Stimulated activated naive CD4-positive, alpha-beta T cell treated with Interleukin-2 at 50 U/mL for 16 hours (primary cell): Measurements from ENCODE around the gene TBC1D9.
"Not testable (repeated sequence)": the region's sequence is repeated elsewhere in the genome, so short reads cannot be mapped to it uniquely, and the experiment has no call there.

ENCODE experiments used
- DNase-seq: peaks from one replicate; lab custom pipeline; 2025; lab: John Stamatoyannopoulos, UW

TBC1D9 gene

GRCh38 chr4:140753329-140753728 is 2.9 kb downstream of the TBC1D9 start:
- DNase-seq = no peak

GRCh38 chr4:140752291-140753068 is 3.7 kb downstream of the TBC1D9 start:
- DNase-seq = no peak

- no peak for DNase-seq
These were observed 5.7 kb downstream of the TBC1D9 start for GRCh38 chr4:140750470-140750869.

- no peak for DNase-seq
These were observed 8.0 kb downstream of the TBC1D9 start for GRCh38 chr4:140748171-140748570.

GRCh38 chr4:140746546-140746945 is 9.6 kb downstream of the TBC1D9 start:
- not testable (repeated sequence) for DNase-seq

- DNase-seq = no peak
These were observed 11.8 kb downstream of the TBC1D9 start for GRCh38 chr4:140744421-140744820.

- no peak for DNase-seq
These were observed 12.8 kb downstream of the TBC1D9 start for GRCh38 chr4:140743194-140743931.

GRCh38 chr4:140742838-140743193 is 13.4 kb downstream of the TBC1D9 start:
- no peak for DNase-seq

GRCh38 chr4:140740906-140741670 is 15.1 kb downstream of the TBC1D9 start:
- DNase-seq = no peak

- no peak for DNase-seq
These were observed 15.8 kb downstream of the TBC1D9 start for GRCh38 chr4:140740422-140740821.

GRCh38 chr4:140739971-140740370 is 16.2 kb downstream of the TBC1D9 start:
- DNase-seq = no peak

GRCh38 chr4:140738139-140738538 is 18.0 kb downstream of the TBC1D9 start:
- no peak for DNase-seq

GRCh38 chr4:140736669-140737343 is 19.4 kb downstream of the TBC1D9 start:
- no peak for DNase-seq

- DNase-seq = no peak
These were observed 20.3 kb downstream of the TBC1D9 start for GRCh38 chr4:140735779-140736391.

- no peak for DNase-seq
These were observed 20.9 kb downstream of the TBC1D9 start for GRCh38 chr4:140735317-140735716.

GRCh38 chr4:140732780-140733179 is 23.4 kb downstream of the TBC1D9 start:
- DNase-seq = no peak

GRCh38 chr4:140729344-140730049 is 26.7 kb downstream of the TBC1D9 start:
- no peak for DNase-seq

GRCh38 chr4:140726776-140727500 is 29.2 kb downstream of the TBC1D9 start:
- no peak for DNase-seq

- no peak for DNase-seq
These were observed 30.6 kb downstream of the TBC1D9 start for GRCh38 chr4:140725556-140725955.

- no peak for DNase-seq
These were observed 31.4 kb downstream of the TBC1D9 start for GRCh38 chr4:140724760-140725159.
